Stomach (tissue), 4 donors: ENCODE measurements around the gene FAM171A1.

ENCODE experiments used
- CTCF ChIP-seq, 7 experiments: fragments of 450-650 bp in 4 of 7; fragments of 200-600 bp in 3 of 7; sonication (generic) in 3 of 7; IDR thresholded peaks; one replicate each; pipeline ENCODE4 v1.5.1; 2016 to 2019; ENCODE audit warnings: antibody characterized with exemption in 7 of 7, control low read depth in 2 of 7, mild to moderate bottlenecking in 1 of 7
- EP300 ChIP-seq: sonication (generic); formaldehyde crosslinking; IDR thresholded peaks from one replicate; pipeline ENCODE4 v1.6.1; 2017; ENCODE audit warnings: antibody characterized with exemption
- POLR2A ChIP-seq, 4 donors: fragments of 450-650 bp; IDR thresholded peaks; one replicate each; pipeline ENCODE4 v1.6.1; 2016; ENCODE audit warnings: antibody characterized with exemption in 4 of 4, control low read depth in 2 of 4, mild to moderate bottlenecking in 1 of 4, moderate library complexity in 1 of 4
- POLR2AphosphoS5 ChIP-seq, 3 donors: sonication (generic); formaldehyde crosslinking; IDR thresholded peaks; one replicate each; pipeline ENCODE4 v1.6.1; 2016; ENCODE audit warnings: antibody characterized with exemption in 3 of 3

- TF ChIP-seq CTCF (IDR thresholded peaks at IDR 0.05), result no peak
- TF ChIP-seq POLR2A (IDR thresholded peaks at IDR 0.05), result no peak
- TF ChIP-seq POLR2AphosphoS5 (IDR thresholded peaks at IDR 0.05), result no peak
- TF ChIP-seq EP300, result no peak
Observed at GRCh38 chr10:15211464-15211979, 159.6 kb downstream of the FAM171A1 start.
